WTC11 (cell line): ENCODE results near the gene GALR2. TPM values are rescaled to one million over a fixed set of nuclear protein-coding genes. Genes with fewer than 3 reads are reported as not detected.

Experiments
- ATAC-seq: fragments of 200-7000 bp; cut with Tn5 transposase; 2 replicates; pipeline ENCODE4 v1.10.0; 2021; ENCODE audit warnings: mild to moderate bottlenecking, moderate library complexity
- CTCF ChIA-PET: fragments of 300-600 bp; sonication (Branson Sonifier 250); formaldehyde crosslinking; loops from one replicate; lab custom pipeline; 2021; ENCODE audit warnings: antibody characterized with exemption; lab: Charles Lee
- POLR2A ChIA-PET: fragments of 350-600 bp; sonication (Branson Sonifier 250); formaldehyde crosslinking; loops from one replicate; lab custom pipeline; 2021; ENCODE audit warnings: antibody characterized with exemption; lab: Charles Lee
- DNase-seq: peaks from one replicate; pipeline ENCODE4 v3.0.0; 2021; ENCODE audit warnings: low spot score
- H3K27ac Mint-ChIP-seq: 2 replicates; pipeline ENCODE4 v1.8.0; 2021; ENCODE audit warnings: mixed read lengths
- H3K27me3 Mint-ChIP-seq: 2 replicates; pipeline ENCODE4 v1.8.0; 2021; ENCODE audit warnings: low read depth, mild to moderate bottlenecking, moderate library complexity, mixed read lengths
- H3K36me3 Mint-ChIP-seq: 2 replicates; pipeline ENCODE4 v1.8.0; 2021; ENCODE audit warnings: mixed read lengths
- H3K4me1 Mint-ChIP-seq: 2 replicates; pipeline ENCODE4 v1.8.0; 2022; ENCODE audit warnings: mixed read lengths
- H3K4me3 Mint-ChIP-seq: 2 replicates; pipeline ENCODE4 v1.8.0; 2021; ENCODE audit warnings: mild to moderate bottlenecking, moderate library complexity, mixed read lengths
- H3K9me3 Mint-ChIP-seq: 2 replicates; pipeline ENCODE4 v1.8.0; 2021; ENCODE audit warnings: mixed read lengths
- ATF1 ChIP-seq: sonication (generic); formaldehyde crosslinking; IDR thresholded peaks from 2 replicates; pipeline ENCODE4 v1.8.1; 2023; ENCODE audit warnings: mild to moderate bottlenecking, moderate library complexity, missing genetic modification reagents
- CREB1 ChIP-seq: sonication (generic); formaldehyde crosslinking; IDR thresholded peaks from 2 replicates; pipeline ENCODE4 v1.8.0; 2023; ENCODE audit warnings: mild to moderate bottlenecking, missing genetic modification reagents
- FOXK1 ChIP-seq: sonication (generic); formaldehyde crosslinking; IDR thresholded peaks from 2 replicates; pipeline ENCODE4 v1.8.0; 2022; ENCODE audit warnings: mild to moderate bottlenecking, moderate library complexity, missing genetic modification reagents
- GABPB1 ChIP-seq: sonication (generic); formaldehyde crosslinking; IDR thresholded peaks from 2 replicates; pipeline ENCODE4 v1.8.1; 2023; ENCODE audit warnings: mild to moderate bottlenecking, missing genetic modification reagents
- KAT7 ChIP-seq: sonication (generic); formaldehyde crosslinking; IDR thresholded peaks from 2 replicates; pipeline ENCODE4 v1.8.1; 2023; ENCODE audit warnings: missing genetic modification reagents, mild to moderate bottlenecking, borderline replicate concordance
- MXD4 ChIP-seq: fragments of 250-450 bp; sonication (Bioruptor Pico); IDR thresholded peaks from 2 replicates; pipeline ENCODE4 v1.8.0; 2021; ENCODE audit warnings: mild to moderate bottlenecking, moderate library complexity, borderline replicate concordance
- NR2C2 ChIP-seq: sonication (generic); formaldehyde crosslinking; IDR thresholded peaks from 2 replicates; pipeline ENCODE4 v1.8.0; 2022; ENCODE audit warnings: mild to moderate bottlenecking, missing genetic modification reagents
- RELA ChIP-seq: sonication (generic); formaldehyde crosslinking; IDR thresholded peaks from 2 replicates; pipeline ENCODE4 v1.8.1; 2022; ENCODE audit warnings: missing genetic modification reagents, mild to moderate bottlenecking, borderline replicate concordance
- RORB ChIP-seq: fragments of 250-450 bp; sonication (Bioruptor Pico); IDR thresholded peaks from 2 replicates; pipeline ENCODE4 v1.9.0; 2021; ENCODE audit warnings: mild to moderate bottlenecking
- SOX15 ChIP-seq: fragments of 250-450 bp; sonication (Bioruptor Pico); IDR thresholded peaks from 2 replicates; pipeline ENCODE4 v1.9.0; 2021; ENCODE audit warnings: mild to moderate bottlenecking
- TCF7 ChIP-seq: sonication (generic); formaldehyde crosslinking; IDR thresholded peaks from 2 replicates; pipeline ENCODE4 v1.8.0; 2022; ENCODE audit warnings: mild to moderate bottlenecking, low read depth, missing genetic modification reagents, moderate library complexity
- TEAD1 ChIP-seq: sonication (generic); formaldehyde crosslinking; IDR thresholded peaks from 2 replicates; pipeline ENCODE4 v1.8.0; 2022; ENCODE audit warnings: mild to moderate bottlenecking, missing genetic modification reagents
- TEAD4 ChIP-seq: sonication (generic); formaldehyde crosslinking; IDR thresholded peaks from 2 replicates; pipeline ENCODE4 v1.8.0; 2022; ENCODE audit warnings: mild to moderate bottlenecking, missing genetic modification reagents
- ZNF416 ChIP-seq: fragments of 250-450 bp; sonication (Bioruptor Pico); IDR thresholded peaks from 2 replicates; pipeline ENCODE4 v1.9.0; 2021; ENCODE audit warnings: mild to moderate bottlenecking, inconsistent platforms
- total RNA-seq: library from RNA; stranded (reverse); gene quantifications from 3 replicates; pipeline ENCODE4 v1.2.3, GENCODE V29; 2021
- TF ChIP-seq, protein P1 (sequence below): fragments of 250-450 bp; sonication (Bioruptor Pico); IDR thresholded peaks from 2 replicates; pipeline ENCODE4 v1.9.0; 2021; ENCODE audit warnings: mild to moderate bottlenecking
- TF ChIP-seq, protein P2 (sequence below): sonication (generic); formaldehyde crosslinking; IDR thresholded peaks from 2 replicates; pipeline ENCODE4 v1.8.0; 2022; ENCODE audit warnings: mild to moderate bottlenecking, missing genetic modification reagents
- TF ChIP-seq, protein P3 (sequence below): fragments of 250-450 bp; sonication (Bioruptor Pico); IDR thresholded peaks from 2 replicates; pipeline ENCODE4 v1.9.0; 2021; ENCODE audit warnings: moderate library complexity, mild to moderate bottlenecking, inconsistent platforms, borderline replicate concordance

Gene GALR2
- total RNA-seq, 1 experiment from 2014 or later = 2.9 TPM

DNA sequence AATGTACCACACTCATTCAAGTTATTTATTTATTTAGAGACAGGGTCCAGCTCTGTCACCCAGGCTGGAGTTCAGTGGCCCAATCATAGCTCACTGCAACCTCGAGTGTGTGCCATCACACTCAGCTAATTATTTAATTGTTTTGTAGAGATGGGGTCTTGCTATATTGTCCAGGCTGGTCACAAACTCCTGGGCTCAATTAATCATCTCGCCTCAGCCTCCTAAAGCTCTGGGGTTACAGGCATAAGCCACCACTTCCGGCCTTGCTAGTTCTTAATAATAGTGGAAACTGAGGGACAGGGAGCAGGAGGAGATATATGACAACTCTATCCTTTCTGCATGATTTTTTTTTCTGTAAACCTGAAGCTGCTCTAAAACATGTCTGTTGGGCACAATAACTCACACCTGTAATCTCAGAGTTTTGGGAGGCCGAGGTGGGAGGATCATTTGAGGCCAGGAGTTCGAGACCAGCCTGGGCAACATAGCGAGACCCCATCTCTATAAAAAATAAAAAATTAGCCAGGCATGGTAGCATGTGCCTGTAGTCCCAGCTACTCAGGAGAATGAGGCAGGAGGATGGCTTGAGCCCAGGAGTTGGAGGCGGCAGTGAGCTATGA lies 40.7 kb downstream of the GALR2 start (continued):
- no peak for TF ChIP-seq MXD4 (CRISPR knock-in tag)
- no peak for TF ChIP-seq RORB (CRISPR knock-in tag)
- TF ChIP-seq, protein P1, sequence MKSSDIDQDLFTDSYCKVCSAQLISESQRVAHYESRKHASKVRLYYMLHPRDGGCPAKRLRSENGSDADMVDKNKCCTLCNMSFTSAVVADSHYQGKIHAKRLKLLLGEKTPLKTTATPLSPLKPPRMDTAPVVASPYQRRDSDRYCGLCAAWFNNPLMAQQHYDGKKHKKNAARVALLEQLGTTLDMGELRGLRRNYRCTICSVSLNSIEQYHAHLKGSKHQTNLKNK = no peak
- no peak for TF ChIP-seq SOX15 (CRISPR knock-in tag)
- TF ChIP-seq, all 79 proteins: peak for 0

DNA sequence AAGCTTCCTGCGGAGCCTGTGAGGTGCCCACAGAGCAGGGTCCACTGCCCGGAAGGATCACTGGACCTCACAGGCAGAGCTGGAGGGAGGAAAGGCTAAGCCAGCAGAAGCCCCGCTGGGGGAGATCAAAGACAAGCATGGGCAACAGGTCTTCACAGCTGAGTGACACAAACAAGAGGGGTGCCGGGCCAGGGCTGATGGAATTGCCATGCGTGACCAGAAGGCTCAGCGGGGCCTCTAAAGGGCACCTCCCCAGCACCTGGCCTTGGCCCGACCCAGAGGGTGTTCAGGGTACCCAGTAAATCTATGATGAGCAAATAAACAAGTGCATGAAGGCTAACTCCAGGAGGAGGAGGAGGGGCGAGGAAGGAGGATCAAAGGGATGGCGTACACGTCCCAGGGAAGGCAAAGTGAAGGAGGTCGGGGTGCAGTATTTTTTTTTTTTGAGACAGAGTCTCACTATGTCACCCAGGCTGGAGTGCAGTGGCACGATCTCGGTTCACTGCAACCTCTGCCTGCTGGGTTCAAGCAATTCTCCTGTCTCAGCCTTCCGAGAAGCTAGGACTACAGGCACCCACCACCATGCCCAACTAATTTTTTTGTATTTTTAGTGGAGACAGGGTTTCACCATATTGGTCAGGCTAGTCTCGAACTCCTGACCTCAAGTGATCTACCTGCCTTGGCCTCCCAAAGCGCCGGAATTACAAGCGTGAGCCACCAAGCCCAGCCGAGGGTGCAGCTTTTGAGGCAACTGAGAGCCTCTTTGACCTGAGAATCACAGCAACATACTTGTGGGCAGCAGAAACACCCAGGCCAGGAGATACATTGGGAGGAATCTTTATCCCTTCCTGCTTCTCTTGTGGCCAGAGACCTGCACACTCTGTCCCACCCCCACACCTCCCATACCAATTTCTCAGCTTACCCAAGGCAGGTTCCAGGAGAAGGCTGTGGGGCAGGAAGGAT lies 45.1 kb downstream of the GALR2 start:
- H3K4me3 Mint-ChIP-seq = no peak overlapping the region
- no peak overlapping the region for H3K27ac Mint-ChIP-seq

DNA sequence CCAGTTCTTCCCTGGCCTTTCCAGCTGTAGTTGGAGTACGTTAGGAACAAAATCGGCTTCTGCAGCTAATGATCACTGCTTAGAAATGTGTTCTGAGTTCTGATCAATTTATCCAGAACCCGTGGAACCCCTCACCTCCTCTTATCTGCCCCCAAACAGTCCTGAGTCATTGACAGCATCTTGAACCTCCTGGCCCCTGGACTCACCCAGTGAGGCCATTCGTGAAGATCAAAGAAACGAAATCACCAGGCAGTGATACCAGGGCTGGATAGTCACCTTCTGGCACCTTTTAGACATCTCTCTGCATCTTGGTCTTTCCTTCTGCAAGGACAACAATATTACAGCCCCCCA lies 46.1 kb downstream of the GALR2 start:
- no peaks in the 10 kb centered on the region; the same call in none of the 2 replicates for H3K27me3 Mint-ChIP-seq
- DNase-seq (no peak), ATAC-seq (no peak)
- H3K4me1 Mint-ChIP-seq = peaks cover 34% of the 10 kb centered on the region
- ChIA-PET CTCF (interaction anchor here (0.6 to 10.4 kb wide), 25 partner anchors 13 to 179 kb away, joined by 3 to 176 read pairs (median 5); partner anchors contain the start of genes EXOC7, FOXJ1 and UBALD2), POLR2A (interaction anchor here (1.8 kb wide), 1 partner anchor 14 kb away, joined by 5 read pairs; no protein-coding TSS in a partner anchor)
- H3K27ac Mint-ChIP-seq = peak overlapping the region; percentile 78
- no peaks in the 10 kb centered on the region for H3K36me3 Mint-ChIP-seq
- H3K9me3 Mint-ChIP-seq = no peaks in the 10 kb centered on the region
- TF ChIP-seq RELA (CRISPR knock-in tag) = no peak
- TF ChIP-seq KAT7 (CRISPR knock-in tag) = no peak
- no peak for TF ChIP-seq ZNF416 (CRISPR knock-in tag)
- no peak for TF ChIP-seq CREB1
- TF ChIP-seq FOXK1 (CRISPR knock-in tag) = no peak
- TF ChIP-seq GABPB1 (CRISPR knock-in tag) = no peak
- TF ChIP-seq MXD4 (CRISPR knock-in tag) = no peak
- TF ChIP-seq, protein P2, sequence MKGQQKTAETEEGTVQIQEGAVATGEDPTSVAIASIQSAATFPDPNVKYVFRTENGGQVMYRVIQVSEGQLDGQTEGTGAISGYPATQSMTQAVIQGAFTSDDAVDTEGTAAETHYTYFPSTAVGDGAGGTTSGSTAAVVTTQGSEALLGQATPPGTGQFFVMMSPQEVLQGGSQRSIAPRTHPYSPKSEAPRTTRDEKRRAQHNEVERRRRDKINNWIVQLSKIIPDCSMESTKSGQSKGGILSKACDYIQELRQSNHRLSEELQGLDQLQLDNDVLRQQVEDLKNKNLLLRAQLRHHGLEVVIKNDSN (CRISPR knock-in tag) = no peak
- no peak for TF ChIP-seq SOX15 (CRISPR knock-in tag)
- no peak for TF ChIP-seq NR2C2 (CRISPR knock-in tag)
- TF ChIP-seq TCF7 (CRISPR knock-in tag) = no peak
- no peak for TF ChIP-seq TEAD1
- no peak for TF ChIP-seq TEAD4 (CRISPR knock-in tag)
- TF ChIP-seq, protein P3, sequence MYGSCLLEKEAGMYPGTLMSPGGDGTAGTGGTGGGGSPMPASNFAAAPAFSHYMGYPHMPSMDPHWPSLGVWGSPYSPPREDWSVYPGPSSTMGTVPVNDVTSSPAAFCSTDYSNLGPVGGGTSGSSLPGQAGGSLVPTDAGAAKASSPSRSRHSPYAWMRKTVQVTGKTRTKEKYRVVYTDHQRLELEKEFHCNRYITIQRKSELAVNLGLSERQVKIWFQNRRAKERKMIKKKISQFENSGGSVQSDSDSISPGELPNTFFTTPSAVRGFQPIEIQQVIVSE (CRISPR knock-in tag) = no peak
- H3K4me3 Mint-ChIP-seq = no peak overlapping the region

More for the DNA sequence above, 45.1 kb downstream of the GALR2 start:
- peaks cover 27% of the 10 kb centered on the region for H3K4me1 Mint-ChIP-seq
- no peaks in the 10 kb centered on the region for H3K9me3 Mint-ChIP-seq
- DNase-seq (no peak), ATAC-seq (no peak)
- no peak for TF ChIP-seq ATF1 (CRISPR knock-in tag)
- TF ChIP-seq GABPB1 (CRISPR knock-in tag) = 0 out of 2 replicates have a peak, but pooled peaks have one; percentile 38
- TF ChIP-seq, all 79 proteins: peak for 1
- CTCF ChIA-PET = interaction anchor here (0.6 to 10.4 kb wide), 13 partner anchors 13 to 180 kb away, joined by 3 to 176 read pairs (median 13); partner anchors contain the start of gene FOXJ1
- H3K27me3 Mint-ChIP-seq = no peaks in the 10 kb centered on the region; the same call in 1 of the 2 replicates
- POLR2A ChIA-PET = interaction anchor here (1.2 to 1.8 kb wide), 2 partner anchors 13 kb away, joined by 3 to 5 read pairs; no protein-coding TSS in a partner anchor
- no peaks in the 10 kb centered on the region for H3K36me3 Mint-ChIP-seq
